ENCODE measurements around the gene TRIM14.

The TRIM14 gene

DNA sequence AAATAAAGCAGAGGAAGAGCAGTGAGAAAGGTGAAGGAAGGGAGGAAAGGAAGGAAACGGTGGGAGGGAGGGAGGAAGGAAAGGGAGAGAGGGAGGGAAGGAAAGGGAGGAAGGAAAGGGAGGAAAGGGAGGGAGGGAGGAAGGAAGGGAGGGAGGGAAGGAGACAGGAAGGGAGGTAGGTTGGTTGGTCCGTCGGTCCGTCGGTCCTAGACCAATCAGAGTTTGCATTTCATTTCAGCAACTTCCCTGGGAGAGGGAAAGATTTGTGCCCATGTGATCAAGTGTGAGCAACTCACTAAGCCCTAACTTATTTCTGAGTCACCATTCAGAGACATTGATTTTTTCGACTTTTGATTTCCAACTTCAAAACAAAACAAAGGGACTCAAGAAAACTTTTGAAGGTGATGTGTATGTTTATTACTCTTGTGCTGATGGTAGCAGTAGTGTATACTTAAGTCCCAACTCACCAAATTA is 43.7 kb downstream of the TRIM14 start:
- DNase-seq (ENCODE audit: low read depth): peak; percentile 93
- TF ChIP-seq, protein P1, sequence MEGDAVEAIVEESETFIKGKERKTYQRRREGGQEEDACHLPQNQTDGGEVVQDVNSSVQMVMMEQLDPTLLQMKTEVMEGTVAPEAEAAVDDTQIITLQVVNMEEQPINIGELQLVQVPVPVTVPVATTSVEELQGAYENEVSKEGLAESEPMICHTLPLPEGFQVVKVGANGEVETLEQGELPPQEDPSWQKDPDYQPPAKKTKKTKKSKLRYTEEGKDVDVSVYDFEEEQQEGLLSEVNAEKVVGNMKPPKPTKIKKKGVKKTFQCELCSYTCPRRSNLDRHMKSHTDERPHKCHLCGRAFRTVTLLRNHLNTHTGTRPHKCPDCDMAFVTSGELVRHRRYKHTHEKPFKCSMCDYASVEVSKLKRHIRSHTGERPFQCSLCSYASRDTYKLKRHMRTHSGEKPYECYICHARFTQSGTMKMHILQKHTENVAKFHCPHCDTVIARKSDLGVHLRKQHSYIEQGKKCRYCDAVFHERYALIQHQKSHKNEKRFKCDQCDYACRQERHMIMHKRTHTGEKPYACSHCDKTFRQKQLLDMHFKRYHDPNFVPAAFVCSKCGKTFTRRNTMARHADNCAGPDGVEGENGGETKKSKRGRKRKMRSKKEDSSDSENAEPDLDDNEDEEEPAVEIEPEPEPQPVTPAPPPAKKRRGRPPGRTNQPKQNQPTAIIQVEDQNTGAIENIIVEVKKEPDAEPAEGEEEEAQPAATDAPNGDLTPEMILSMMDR (conservative IDR thresholded peaks at IDR 0.05; ENCODE audit: low read depth, low read length): no peak
- no peak overlapping the region for H3K4me3 ChIP-seq (ENCODE audit: low read length)

DNA sequence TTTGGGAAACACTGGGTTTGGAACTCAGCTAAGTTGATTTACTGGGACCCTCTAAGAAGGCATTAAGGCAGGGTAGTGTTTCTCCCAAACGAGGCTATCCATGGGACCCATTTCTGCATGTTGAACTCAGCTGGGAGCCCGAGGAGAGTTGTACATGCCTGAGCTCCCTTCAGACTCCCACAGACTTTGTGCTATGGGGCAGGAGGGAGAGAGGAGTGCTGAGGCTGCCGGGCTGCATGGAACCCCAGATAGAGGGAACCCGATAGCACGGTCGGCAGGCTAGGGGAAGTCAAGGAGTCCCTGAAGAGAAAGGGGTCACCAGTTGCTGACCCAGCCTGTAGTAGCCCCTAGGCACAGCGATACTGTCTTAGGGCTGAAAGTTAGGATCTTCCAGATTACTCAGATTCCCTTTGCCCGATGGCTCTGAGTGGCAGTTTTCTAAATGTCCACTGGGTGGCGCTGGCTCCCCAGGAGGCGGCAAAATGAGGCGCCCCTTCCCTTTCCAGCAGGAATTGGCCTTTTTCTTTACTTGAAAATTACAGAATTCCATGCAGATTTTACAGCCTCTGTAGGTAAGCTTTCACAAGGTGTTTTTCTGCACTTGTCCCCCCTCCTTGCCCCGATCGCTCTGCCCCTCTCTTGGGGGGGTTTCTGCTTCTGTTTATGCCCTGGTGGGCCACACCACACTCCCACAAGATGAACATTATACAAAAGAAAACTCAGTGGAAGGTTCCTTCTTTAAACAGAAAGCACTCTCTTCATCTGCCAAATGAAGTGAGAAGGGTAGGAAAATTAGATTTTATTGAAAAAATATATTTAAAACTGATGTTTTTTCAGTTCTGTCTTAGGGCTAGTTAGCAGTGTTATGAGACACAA is 44.7 kb downstream of the TRIM14 start:
- no peak for DNase-seq (ENCODE audit: low read depth)
- H3K4me3 ChIP-seq (ENCODE audit: low read length): no peak overlapping the region
- TF ChIP-seq, protein P1 (conservative IDR thresholded peaks at IDR 0.05; ENCODE audit: low read depth, low read length): peak; percentile 97

DNA sequence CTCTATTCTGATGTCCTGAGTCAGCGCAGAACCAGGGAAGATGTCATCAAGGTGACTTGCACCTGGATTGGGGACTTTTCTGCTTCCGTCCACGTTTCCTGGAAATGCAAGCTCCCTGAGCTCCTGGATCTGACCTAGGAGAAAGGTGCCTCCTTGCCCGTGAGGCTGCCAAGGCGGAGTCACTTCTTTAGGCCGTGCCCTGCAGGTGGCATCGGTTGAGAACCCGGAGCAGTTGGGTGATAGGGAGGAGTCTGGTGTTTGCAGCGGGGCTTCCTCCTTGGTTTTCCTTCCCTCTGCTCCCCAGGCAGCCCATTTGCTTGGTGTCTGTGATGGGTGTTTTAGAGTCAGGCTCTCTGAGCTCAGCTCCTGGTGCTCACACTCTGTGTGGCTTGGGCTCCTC is 47.3 kb downstream of the TRIM14 start:
- no peak for DNase-seq (ENCODE audit: low read depth)
- no peak overlapping the region for H3K4me3 ChIP-seq (ENCODE audit: low read length)
- TF ChIP-seq, protein P1 (conservative IDR thresholded peaks at IDR 0.05; ENCODE audit: low read depth, low read length): no peak

DNA sequence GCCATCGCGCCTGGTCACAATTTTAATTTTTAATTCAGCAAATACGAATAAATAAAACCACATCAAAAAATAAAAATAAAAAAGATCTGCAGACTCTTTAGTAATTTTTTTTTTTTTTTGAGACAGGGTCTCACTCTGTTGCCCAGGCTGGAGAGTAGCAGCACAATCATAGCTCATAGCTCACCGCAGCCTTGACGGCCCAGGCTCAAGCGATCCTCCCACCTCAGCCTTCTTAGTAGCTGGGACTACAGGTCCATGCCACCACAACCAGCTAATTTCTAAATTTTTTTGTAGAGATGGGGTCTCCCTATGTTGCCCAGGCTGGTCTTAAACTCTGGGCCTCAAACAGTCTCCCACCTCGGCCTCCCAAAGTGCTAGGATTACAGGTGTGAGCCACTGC is 48.3 kb downstream of the TRIM14 start:
- TF ChIP-seq, protein P1 (conservative IDR thresholded peaks at IDR 0.05; ENCODE audit: low read depth, low read length): no peak
- DNase-seq (ENCODE audit: low read depth): no peak

DNA sequence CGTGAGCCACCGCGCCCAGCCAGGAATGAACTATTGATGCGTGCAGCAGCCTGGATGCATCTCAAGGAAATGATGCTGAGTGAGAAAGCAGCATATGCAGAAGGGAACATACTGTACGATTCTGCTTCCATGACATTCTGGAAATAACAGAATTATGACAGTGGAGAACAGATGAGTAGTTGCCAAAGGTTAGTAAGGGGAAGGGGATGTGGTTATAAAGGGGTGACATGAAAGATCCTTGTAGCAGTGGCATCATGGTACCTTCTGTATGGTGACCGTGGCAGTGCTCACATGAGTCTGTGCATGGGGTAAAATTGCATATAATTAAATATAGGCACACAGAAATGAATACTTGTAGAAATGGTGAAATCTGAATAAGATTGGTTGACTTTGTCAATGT is 49.5 kb downstream of the TRIM14 start:
- H3K4me3 ChIP-seq (ENCODE audit: low read length): no peak overlapping the region
- no peak for DNase-seq (ENCODE audit: low read depth)
- TF ChIP-seq, protein P1 (conservative IDR thresholded peaks at IDR 0.05; ENCODE audit: low read depth, low read length): no peak

More for the DNA sequence above, 48.3 kb downstream of the TRIM14 start:
- no peak overlapping the region for H3K4me3 ChIP-seq (ENCODE audit: low read length)

DNA sequence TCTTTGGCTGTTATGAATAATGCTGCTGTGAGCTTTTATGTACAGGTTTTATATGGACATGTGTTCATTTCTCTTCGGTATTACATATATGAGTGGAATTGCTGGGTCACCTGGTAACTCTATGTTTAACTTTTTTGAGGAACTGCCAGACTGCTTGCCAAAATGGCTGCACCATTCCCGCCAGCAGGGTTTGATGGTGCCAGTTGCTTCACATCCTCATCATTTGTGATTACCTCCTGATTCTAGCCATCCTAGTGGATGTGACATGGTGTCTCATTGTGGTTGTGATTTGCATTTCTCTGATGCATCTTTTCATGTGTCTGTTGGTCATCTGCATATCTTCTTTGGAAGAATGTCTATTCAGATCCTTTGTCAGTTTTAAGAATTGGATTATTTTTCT is 51.8 kb downstream of the TRIM14 start:
- TF ChIP-seq, protein P1 (conservative IDR thresholded peaks at IDR 0.05; ENCODE audit: low read depth, low read length): no peak
- H3K4me3 ChIP-seq (ENCODE audit: low read length): no peak overlapping the region
- DNase-seq (ENCODE audit: low read depth): no peak

DNA sequence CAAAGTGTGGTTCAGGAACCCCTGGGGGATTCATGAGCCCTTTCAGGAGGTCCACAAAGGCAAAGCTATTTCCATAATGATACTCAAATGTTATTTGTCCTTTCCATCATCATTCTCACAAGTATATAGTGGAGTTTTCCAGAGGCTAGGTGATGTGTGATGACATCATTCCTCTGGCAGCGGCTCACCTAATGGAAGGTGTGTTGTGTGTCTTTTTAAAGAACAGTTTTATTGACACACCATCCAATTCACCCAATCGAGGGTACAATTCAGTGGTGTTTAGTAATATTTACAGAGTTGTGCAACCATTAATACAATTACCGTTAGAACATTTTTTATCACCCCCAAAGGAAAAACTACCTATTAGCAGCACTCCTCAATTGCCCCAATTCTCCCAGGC is 52.8 kb downstream of the TRIM14 start:
- no peak overlapping the region for H3K4me3 ChIP-seq (ENCODE audit: low read length)
- TF ChIP-seq, protein P1 (conservative IDR thresholded peaks at IDR 0.05; ENCODE audit: low read depth, low read length): no peak
- no peak for DNase-seq (ENCODE audit: low read depth)
